Activated T-helper 2 cell treated with anti-CD3 and anti-CD28 coated beads, Interferon-gamma antibody, Interleukin-2, Interleukin-4, amounts not matched to agents 10 μg/mL and 5 μg/mL and 100 μg/mL, durations not matched to agents 14 hours and 24 hours and 36 hours (primary cell): Measurements from ENCODE around the gene DDX11. TPM values are rescaled to one million over a fixed set of nuclear protein-coding genes. Genes with fewer than 3 reads are reported as not detected.
"Not testable (repeated sequence)": the region's sequence is repeated elsewhere in the genome, so short reads cannot be mapped to it uniquely, and the experiment has no call there.

ENCODE experiments used
- DNase-seq: peaks from one replicate; pipeline ENCODE4 v3.0.0; 2021; ENCODE audit warnings: low spot score
- H3K27ac Mint-ChIP-seq: one replicate; pipeline ENCODE4 v1.8.0; 2021; ENCODE audit warnings: mixed read lengths
- H3K27me3 Mint-ChIP-seq: one replicate; pipeline ENCODE4 v1.8.0; 2021; ENCODE audit warnings: low read depth, mixed read lengths
- H3K36me3 Mint-ChIP-seq: one replicate; pipeline ENCODE4 v1.8.0; 2021; ENCODE audit warnings: low read depth, mixed read lengths
- H3K4me1 Mint-ChIP-seq: one replicate; pipeline ENCODE4 v1.8.0; 2021; ENCODE audit warnings: low read depth, mixed read lengths
- H3K4me3 Mint-ChIP-seq: one replicate; pipeline ENCODE4 v1.8.0; 2021; ENCODE audit warnings: low read depth, mild to moderate bottlenecking, moderate library complexity, mixed read lengths
- H3K9me3 Mint-ChIP-seq: one replicate; pipeline ENCODE4 v1.8.0; 2021; ENCODE audit warnings: mixed read lengths
- intact Hi-C: fragments of 100-400 bp; cut with micrococcal nuclease; formaldehyde crosslinking; loops from one replicate; pipeline ENCODE4 v1.15.1; 2023
- total RNA-seq: library from RNA; stranded (reverse); gene quantifications from 2 replicates; pipeline ENCODE4 v1.2.3, GENCODE V29; 2022

DDX11 gene
- total RNA-seq, 1 donor from 2014 or later: 152 TPM

DNA sequence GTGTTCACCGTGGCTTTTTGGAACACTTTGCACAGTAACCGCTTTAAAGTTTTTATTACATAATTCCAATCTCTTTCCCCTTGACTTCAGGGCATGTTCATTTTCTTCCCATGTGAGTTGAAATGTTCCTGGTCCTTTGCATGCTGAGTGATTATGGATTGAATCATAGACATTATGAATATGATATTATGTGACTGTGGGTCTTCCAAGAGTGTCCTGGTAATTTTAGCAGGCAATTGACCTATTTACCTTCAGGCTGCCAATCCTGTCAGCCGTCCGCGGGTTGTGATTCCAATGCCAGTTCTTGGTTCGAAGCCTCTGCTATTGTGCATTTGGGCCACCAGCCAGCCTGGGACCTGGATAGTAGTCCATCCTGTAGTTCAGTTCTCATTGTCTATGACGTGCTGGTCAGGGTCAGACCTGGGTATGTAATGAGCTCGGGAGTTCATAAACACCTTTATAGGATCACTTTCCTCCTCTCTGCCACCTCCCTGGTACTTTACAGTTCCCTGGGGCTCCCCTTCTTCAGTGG lies 32.6 kb upstream of the DDX11 start:
- intact Hi-C loops: no loop called here
- no peaks in the 10 kb centered on the region for H3K9me3 Mint-ChIP-seq
- no peak for DNase-seq
- peaks cover 2% of the 10 kb centered on the region for H3K27me3 Mint-ChIP-seq
- no peaks in the 10 kb centered on the region for H3K36me3 Mint-ChIP-seq
- H3K27ac Mint-ChIP-seq: no peak overlapping the region
- H3K4me3 Mint-ChIP-seq: no peak overlapping the region
- H3K4me1 Mint-ChIP-seq: peaks cover 16% of the 10 kb centered on the region

DNA sequence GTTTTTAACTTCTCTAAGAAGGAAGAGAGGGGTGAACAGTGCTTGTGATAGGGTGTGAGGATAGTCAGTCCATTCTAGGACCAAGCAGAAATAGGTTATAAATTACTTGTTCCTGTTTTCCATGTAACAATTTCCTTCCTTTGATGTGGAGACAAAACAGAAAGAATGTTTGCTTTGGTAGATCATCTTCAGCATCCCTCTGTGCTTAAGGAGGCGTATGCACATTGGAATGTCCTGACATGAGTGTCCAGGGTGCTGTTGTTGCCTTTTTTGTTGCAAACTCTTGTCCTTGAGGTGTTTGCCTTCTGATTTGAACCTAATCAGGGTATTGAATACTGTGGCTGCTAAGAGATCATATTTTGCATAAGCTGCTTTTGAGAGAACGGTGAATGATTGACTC lies 23.5 kb upstream of the DDX11 start:
- not testable (repeated sequence) for H3K9me3 Mint-ChIP-seq, H3K27me3 Mint-ChIP-seq, H3K36me3 Mint-ChIP-seq, H3K4me3 Mint-ChIP-seq, H3K27ac Mint-ChIP-seq, DNase-seq
- intact Hi-C loops: loop anchor here (5.0 kb wide), 1 partner anchor 298 kb away; the partner anchor contains the start of gene CAPRIN2
- H3K4me1 Mint-ChIP-seq: peaks cover 36% of the 10 kb centered on the region

DNA sequence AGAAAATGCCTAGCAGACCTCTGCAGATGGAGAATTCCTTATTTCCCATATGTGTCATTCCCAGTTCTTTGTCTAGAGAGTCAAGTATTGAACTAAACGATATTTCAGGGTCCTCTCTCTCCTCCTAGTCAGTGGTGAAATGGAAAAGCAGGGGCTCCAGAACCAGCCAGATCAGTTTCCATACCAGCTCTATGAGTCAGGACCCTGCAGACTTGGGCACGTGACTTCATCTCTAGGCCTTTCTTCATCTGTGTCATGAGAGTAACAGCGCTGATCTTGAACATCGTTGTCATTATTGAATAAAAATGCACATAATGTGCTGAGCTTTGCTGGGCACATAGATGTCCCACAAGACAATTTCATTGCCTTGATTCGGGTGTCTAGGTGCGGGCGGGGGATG lies 23.1 kb upstream of the DDX11 start:
- not testable (repeated sequence) for H3K4me3 Mint-ChIP-seq, H3K27ac Mint-ChIP-seq, H3K27me3 Mint-ChIP-seq, H3K9me3 Mint-ChIP-seq, H3K36me3 Mint-ChIP-seq, DNase-seq
- intact Hi-C loops: loop anchor here (5.0 kb wide), 1 partner anchor 298 kb away; the partner anchor contains the start of gene CAPRIN2
- peaks cover 32% of the 10 kb centered on the region for H3K4me1 Mint-ChIP-seq

DNA sequence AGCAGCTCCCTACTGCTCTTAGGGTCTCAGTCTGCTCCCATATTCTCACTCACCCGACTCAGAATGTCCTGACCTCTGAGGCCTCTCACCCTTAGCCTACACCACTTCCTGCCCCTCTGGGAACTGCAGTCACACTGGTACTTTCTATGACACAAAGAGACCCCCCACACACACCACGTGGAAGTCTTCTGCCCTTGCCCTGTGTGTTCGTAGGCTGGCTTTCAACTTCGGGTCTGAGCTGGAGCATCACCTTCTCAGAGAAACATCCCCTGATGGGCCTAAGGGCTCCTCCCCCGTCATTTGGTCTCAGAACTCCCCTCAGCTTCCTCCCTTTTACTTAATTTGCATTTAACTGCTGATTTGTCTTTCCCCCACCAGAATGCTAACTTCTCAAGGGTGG lies 22.0 kb upstream of the DDX11 start:
- not testable (repeated sequence) for H3K36me3 Mint-ChIP-seq, H3K9me3 Mint-ChIP-seq, DNase-seq, H3K4me3 Mint-ChIP-seq, H3K27me3 Mint-ChIP-seq
- Mint-ChIP-seq H3K27ac (peak overlapping the region; percentile 69), H3K4me1 (peaks cover 26% of the 10 kb centered on the region)
- intact Hi-C loops: loop anchor here (5.0 kb wide), 1 partner anchor 299 kb away; the partner anchor contains the start of gene CAPRIN2

DNA sequence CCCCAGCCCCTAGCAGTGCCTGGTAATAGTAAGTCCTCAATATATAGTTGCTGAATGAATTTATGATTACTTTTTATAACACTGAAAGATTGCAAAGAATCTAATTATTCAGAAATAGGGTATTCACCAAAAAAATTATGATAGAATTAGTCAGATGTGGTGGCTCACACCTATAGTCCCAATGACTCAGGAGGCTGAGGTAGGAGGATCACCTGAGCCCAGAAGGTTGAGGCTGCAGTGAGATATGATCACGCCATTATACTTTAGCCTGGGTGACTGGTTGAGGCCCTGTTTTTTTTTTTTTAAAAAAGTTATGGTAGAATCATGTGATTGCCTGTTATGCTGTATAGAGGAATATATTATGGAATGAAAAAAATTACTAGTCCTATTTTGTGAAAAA lies 21.5 kb upstream of the DDX11 start:
- not testable (repeated sequence) for H3K27me3 Mint-ChIP-seq, H3K4me3 Mint-ChIP-seq, H3K9me3 Mint-ChIP-seq, H3K36me3 Mint-ChIP-seq, DNase-seq
- intact Hi-C loops: loop anchor here (5.0 kb wide), 1 partner anchor 300 kb away; the partner anchor contains the start of gene CAPRIN2
- peak overlapping the region; percentile 69 for H3K27ac Mint-ChIP-seq
- H3K4me1 Mint-ChIP-seq: peaks cover 26% of the 10 kb centered on the region

DNA sequence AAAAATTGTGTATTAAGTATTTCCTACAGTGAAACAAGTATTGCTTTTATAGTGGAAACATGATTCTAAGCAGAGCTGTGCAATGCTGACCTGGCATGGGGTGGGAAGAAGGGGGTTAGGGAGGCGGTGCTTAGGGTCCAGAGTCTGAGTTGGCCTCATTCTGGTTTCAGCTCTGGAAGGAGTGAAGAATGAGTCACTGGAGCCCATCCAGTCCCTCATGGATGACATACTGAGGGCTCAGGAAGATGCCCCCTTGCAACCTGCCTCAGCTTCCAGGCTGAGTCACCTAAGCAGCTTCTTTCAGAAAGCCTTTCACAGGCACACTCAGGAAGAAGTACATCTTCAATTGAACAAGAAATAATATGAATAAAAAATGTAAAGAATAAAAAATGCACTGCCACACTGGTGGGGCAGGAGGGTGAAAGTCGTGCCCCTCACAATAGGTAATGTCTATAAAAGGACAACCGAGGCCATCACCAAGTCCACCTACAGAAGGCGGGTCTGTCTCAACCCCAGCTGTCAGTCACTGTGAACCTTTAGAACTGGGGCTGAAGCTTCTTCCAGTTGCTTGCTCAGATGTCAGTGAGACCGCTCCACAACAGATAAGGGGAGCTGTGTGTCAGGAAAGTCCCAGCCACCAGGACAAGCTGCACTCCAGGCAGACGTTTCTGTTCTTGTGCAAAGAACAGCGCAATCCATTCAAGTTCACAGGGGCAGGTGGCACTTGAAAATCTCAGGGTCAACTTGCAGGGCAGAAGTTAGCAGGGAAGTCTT lies 20.8 kb upstream of the DDX11 start:
- H3K9me3 Mint-ChIP-seq, H3K4me3 Mint-ChIP-seq, H3K27me3 Mint-ChIP-seq, DNase-seq, H3K36me3 Mint-ChIP-seq: not testable (repeated sequence)
- H3K4me1 Mint-ChIP-seq: peaks cover 25% of the 10 kb centered on the region
- peak overlapping the region; percentile 69 for H3K27ac Mint-ChIP-seq
- intact Hi-C loops: loop anchor here (5.0 kb wide), 1 partner anchor 301 kb away; the partner anchor contains the start of gene CAPRIN2

DNA sequence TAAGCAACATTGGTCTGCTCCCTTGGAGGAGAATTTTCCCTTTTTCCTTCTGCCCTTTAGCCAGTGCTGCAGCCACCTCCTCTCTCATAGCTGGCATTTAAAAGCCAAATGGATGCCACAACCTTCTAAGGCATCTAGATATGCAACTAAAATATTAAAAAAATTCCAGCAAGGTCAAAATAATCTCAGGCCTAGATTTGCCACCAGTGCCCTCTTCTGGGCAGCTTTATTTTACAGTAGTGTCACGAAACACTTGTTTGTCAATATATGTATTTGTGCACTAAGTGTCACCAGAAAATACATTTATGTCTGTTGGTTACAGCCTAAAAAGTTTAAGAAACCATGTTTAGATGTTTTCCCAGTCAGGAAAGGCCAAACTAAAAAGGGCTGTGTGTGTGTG lies 19.7 kb upstream of the DDX11 start:
- DNase-seq, H3K27me3 Mint-ChIP-seq, H3K4me3 Mint-ChIP-seq, H3K9me3 Mint-ChIP-seq, H3K27ac Mint-ChIP-seq, H3K36me3 Mint-ChIP-seq: not testable (repeated sequence)
- H3K4me1 Mint-ChIP-seq: peaks cover 21% of the 10 kb centered on the region
- intact Hi-C loops: loop anchor here (5.0 kb wide), 1 partner anchor 302 kb away; the partner anchor contains the start of gene CAPRIN2

DNA sequence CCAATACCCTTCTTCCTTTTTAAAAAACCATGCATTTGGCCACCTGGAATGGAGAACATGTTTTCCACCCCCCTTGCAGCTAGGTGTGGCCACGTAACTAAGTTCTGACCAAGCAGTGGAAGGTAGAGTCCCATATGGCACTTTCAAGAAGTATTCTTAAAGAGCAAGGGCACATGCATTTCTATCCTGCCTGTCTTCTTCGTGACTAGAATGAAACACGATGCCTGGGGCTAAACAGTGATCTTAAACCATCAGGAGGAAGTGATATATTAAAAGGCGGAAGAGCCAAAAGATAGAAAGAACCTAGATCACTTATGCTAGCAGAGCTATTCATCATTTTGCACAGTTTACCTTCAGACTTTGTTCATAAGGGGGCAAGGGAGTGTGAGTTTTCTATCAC lies 16.0 kb upstream of the DDX11 start:
- DNase-seq: no peak
- intact Hi-C loops: no loop called here
- Mint-ChIP-seq H3K27me3 (no peaks in the 10 kb centered on the region), H3K27ac (no peak overlapping the region), H3K4me1 (peaks cover 4% of the 10 kb centered on the region), H3K9me3 (no peaks in the 10 kb centered on the region), H3K4me3 (no peak overlapping the region), H3K36me3 (no peaks in the 10 kb centered on the region)

DNA sequence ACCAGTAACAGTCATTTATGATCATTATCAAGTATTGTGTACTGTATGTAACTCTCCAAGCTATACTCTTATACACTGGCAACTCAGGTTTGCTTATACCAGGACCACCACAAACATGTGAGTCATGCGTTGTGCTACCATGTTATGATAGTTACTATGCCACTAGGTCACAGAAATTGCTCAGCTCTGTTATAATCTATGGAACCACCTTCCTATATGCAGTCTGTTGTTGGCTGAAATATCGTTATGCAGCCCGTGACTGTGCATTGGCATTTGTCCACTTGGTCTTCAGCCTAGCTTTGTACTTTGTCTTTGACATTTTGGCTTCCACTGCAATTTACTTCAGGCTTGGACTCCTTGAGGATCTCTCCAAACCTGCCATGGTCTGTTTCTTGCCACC lies 7.5 kb upstream of the DDX11 start:
- H3K4me3 Mint-ChIP-seq, DNase-seq, intact Hi-C loops, H3K4me1 Mint-ChIP-seq, H3K27me3 Mint-ChIP-seq, H3K27ac Mint-ChIP-seq, H3K9me3 Mint-ChIP-seq, H3K36me3 Mint-ChIP-seq: not testable (repeated sequence)

DNA sequence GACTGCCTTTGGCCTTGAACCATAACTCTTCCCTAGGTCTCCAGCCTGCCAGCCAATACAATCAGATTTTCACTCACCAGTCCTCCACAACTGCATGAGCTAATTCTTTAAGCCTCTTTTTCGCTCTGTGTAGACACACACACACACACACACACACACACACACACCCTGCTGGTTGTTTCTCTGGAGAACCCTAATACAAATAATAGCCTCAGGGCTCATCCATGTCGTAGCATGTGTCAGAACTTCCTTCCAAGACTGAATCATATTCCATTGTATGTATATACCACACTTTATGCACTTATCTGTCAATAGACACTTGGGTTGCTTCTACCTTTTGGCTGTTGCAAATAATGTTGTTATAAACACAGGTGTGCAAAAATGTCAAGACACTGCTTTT lies 6.0 kb upstream of the DDX11 start:
- not testable (repeated sequence) for DNase-seq, H3K4me3 Mint-ChIP-seq, H3K36me3 Mint-ChIP-seq

DNA sequence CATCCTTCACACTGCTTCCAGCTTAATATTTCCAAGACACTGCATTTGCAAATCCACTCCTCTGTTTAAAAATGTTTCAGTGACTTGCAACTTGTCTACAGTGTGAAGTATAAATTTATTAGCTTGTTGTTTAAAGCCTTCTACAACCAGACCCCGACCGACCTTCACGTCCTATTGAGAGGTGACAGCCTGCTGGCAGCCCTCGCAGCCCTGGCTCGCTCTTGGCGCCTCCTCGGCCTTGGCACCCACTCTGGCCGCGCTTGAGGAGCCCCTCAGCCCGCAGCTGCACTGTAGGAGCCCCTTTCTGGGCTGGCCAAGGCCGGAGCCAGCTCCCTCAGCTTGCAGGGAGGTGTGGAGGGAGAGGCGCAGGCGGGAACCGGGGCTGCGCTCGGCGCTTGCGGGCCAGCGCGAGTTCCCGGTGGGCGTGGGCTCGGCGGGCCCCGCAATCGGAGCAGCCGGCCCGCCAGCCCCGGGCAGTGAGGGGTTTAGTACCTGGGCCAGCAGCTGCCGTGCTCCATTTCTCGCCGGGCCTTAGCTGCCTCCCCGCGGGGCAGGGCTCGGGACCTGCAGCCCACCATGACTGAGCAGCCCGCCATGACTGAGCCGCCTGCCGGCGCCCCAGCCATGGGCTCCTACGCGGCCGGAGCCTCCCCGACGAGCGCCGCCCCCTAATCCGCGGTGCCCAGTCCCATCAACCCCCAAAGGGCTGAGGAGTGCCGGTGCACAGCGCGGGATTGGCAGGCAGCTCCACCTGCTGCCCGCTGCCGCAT lies 2.5 kb upstream of the DDX11 start:
- Mint-ChIP-seq H3K36me3 (peaks cover 15% of the 10 kb centered on the region), H3K4me1 (peaks cover 17% of the 10 kb centered on the region)
- H3K9me3 Mint-ChIP-seq, H3K4me3 Mint-ChIP-seq, H3K27ac Mint-ChIP-seq, H3K27me3 Mint-ChIP-seq, DNase-seq: not testable (repeated sequence)
- intact Hi-C loops: loop anchor here (5.0 to 10.0 kb wide), 4 partner anchors 226 to 1684 kb away; partner anchors contain the start of genes IPO8 and YARS2

More for the DNA sequence above, 6.0 kb upstream of the DDX11 start:
- H3K4me1 Mint-ChIP-seq, H3K27ac Mint-ChIP-seq, intact Hi-C loops, H3K27me3 Mint-ChIP-seq, H3K9me3 Mint-ChIP-seq: not testable (repeated sequence)

DNA sequence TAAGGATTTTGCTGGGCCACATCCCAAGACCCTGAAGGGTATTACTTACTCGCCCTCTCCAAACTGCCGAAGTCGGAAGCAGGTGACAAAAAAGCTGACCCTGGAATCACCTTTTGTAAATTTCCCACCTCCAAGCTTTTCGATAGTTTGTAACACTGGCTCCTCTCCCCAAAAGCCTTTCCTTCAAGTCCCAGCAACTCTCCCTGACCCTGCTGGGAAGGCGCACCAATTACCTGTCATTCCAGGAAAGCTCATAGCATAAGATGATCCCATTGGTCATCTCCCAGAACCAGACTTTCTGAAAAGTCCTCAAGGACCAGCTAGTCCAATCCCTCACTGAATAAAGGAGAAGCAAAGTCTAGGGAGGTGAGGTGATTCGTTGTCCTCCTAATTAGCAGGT lies 698 bp upstream of the DDX11 start:
- Mint-ChIP-seq H3K4me1 (peaks cover 23% of the 10 kb centered on the region), H3K36me3 (peaks cover 24% of the 10 kb centered on the region), H3K4me3 (peak overlapping the region; percentile 99), H3K27ac (peak overlapping the region; percentile 98)
- not testable (repeated sequence) for H3K27me3 Mint-ChIP-seq, H3K9me3 Mint-ChIP-seq, DNase-seq
- intact Hi-C loops: loop anchor here (5.0 to 10.0 kb wide), 4 partner anchors 228 to 1682 kb away; partner anchors contain the start of genes IPO8 and YARS2
